WTC11 (cell line): ENCODE results near the gene HIP1R. TPM values are rescaled to one million over a fixed set of nuclear protein-coding genes. Genes with fewer than 3 reads are reported as not detected.
A peak's percentile ranks its signal among the peaks of the same experiment; 100 is the strongest.

Experiments used
- ATAC-seq: fragments of 200-7000 bp; cut with Tn5 transposase; 2 replicates; pipeline ENCODE4 v1.10.0; 2021; ENCODE audit warnings: mild to moderate bottlenecking, moderate library complexity
- CTCF ChIA-PET: fragments of 300-600 bp; sonication (Branson Sonifier 250); formaldehyde crosslinking; loops from one replicate; lab custom pipeline; 2021; ENCODE audit warnings: antibody characterized with exemption; lab: Charles Lee
- POLR2A ChIA-PET: fragments of 350-600 bp; sonication (Branson Sonifier 250); formaldehyde crosslinking; loops from one replicate; lab custom pipeline; 2021; ENCODE audit warnings: antibody characterized with exemption; lab: Charles Lee
- DNase-seq: peaks from one replicate; pipeline ENCODE4 v3.0.0; 2021; ENCODE audit warnings: low spot score
- H3K27ac Mint-ChIP-seq: 2 replicates; pipeline ENCODE4 v1.8.0; 2021; ENCODE audit warnings: mixed read lengths
- H3K27me3 Mint-ChIP-seq: 2 replicates; pipeline ENCODE4 v1.8.0; 2021; ENCODE audit warnings: low read depth, mild to moderate bottlenecking, moderate library complexity, mixed read lengths
- H3K36me3 Mint-ChIP-seq: 2 replicates; pipeline ENCODE4 v1.8.0; 2021; ENCODE audit warnings: mixed read lengths
- H3K4me1 Mint-ChIP-seq: 2 replicates; pipeline ENCODE4 v1.8.0; 2022; ENCODE audit warnings: mixed read lengths
- H3K4me3 Mint-ChIP-seq: 2 replicates; pipeline ENCODE4 v1.8.0; 2021; ENCODE audit warnings: mild to moderate bottlenecking, moderate library complexity, mixed read lengths
- H3K9me3 Mint-ChIP-seq: 2 replicates; pipeline ENCODE4 v1.8.0; 2021; ENCODE audit warnings: mixed read lengths
- CREB1 ChIP-seq: sonication (generic); formaldehyde crosslinking; IDR thresholded peaks from 2 replicates; pipeline ENCODE4 v1.8.0; 2023; ENCODE audit warnings: mild to moderate bottlenecking, missing genetic modification reagents
- KAT7 ChIP-seq: sonication (generic); formaldehyde crosslinking; IDR thresholded peaks from 2 replicates; pipeline ENCODE4 v1.8.1; 2023; ENCODE audit warnings: missing genetic modification reagents, mild to moderate bottlenecking, borderline replicate concordance
- NFYB ChIP-seq: sonication (generic); formaldehyde crosslinking; conservative IDR thresholded peaks from 2 replicates; pipeline ENCODE4 v1.8.0; 2022; ENCODE audit warnings: low read depth, missing genetic modification reagents
- PRDM15 ChIP-seq: sonication (generic); formaldehyde crosslinking; IDR thresholded peaks from 2 replicates; pipeline ENCODE4 v1.8.0; 2022; ENCODE audit warnings: missing genetic modification reagents
- PREB ChIP-seq: sonication (generic); formaldehyde crosslinking; IDR thresholded peaks from 2 replicates; pipeline ENCODE4 v1.8.1; 2022; ENCODE audit warnings: mild to moderate bottlenecking, missing genetic modification reagents, moderate library complexity, borderline replicate concordance
- SMAD3 ChIP-seq: sonication (generic); formaldehyde crosslinking; IDR thresholded peaks from 2 replicates; pipeline ENCODE4 v1.8.0; 2022; ENCODE audit warnings: missing genetic modification reagents, mild to moderate bottlenecking, borderline replicate concordance
- USF2 ChIP-seq: sonication (generic); formaldehyde crosslinking; IDR thresholded peaks from 2 replicates; pipeline ENCODE4 v1.8.1; 2023; ENCODE audit warnings: mild to moderate bottlenecking, missing genetic modification reagents, moderate library complexity
- ZMAT4 ChIP-seq: fragments of 250-450 bp; sonication (Bioruptor Pico); IDR thresholded peaks from 2 replicates; pipeline ENCODE4 v1.9.0; 2021; ENCODE audit warnings: mild to moderate bottlenecking
- ZNF138 ChIP-seq: sonication (generic); formaldehyde crosslinking; conservative IDR thresholded peaks from 2 replicates; pipeline ENCODE4 v1.8.1; 2022; ENCODE audit warnings: mild to moderate bottlenecking, moderate library complexity, missing genetic modification reagents
- ZNF232 ChIP-seq: sonication (generic); formaldehyde crosslinking; IDR thresholded peaks from 2 replicates; pipeline ENCODE4 v1.8.0; 2022; ENCODE audit warnings: mild to moderate bottlenecking, missing genetic modification reagents
- ZNF263 ChIP-seq: sonication (generic); formaldehyde crosslinking; IDR thresholded peaks from 2 replicates; pipeline ENCODE4 v1.8.1; 2022; ENCODE audit warnings: low read depth, mild to moderate bottlenecking, moderate library complexity, missing genetic modification reagents
- ZNF416 ChIP-seq: fragments of 250-450 bp; sonication (Bioruptor Pico); IDR thresholded peaks from 2 replicates; pipeline ENCODE4 v1.9.0; 2021; ENCODE audit warnings: mild to moderate bottlenecking, inconsistent platforms
- ZNF512 ChIP-seq: sonication (generic); formaldehyde crosslinking; IDR thresholded peaks from 2 replicates; pipeline ENCODE4 v1.8.1; 2022; ENCODE audit warnings: missing genetic modification reagents, borderline replicate concordance
- total RNA-seq: library from RNA; stranded (reverse); gene quantifications from 3 replicates; pipeline ENCODE4 v1.2.3, GENCODE V29; 2021
- TF ChIP-seq, protein P1 (sequence below): sonication (generic); formaldehyde crosslinking; IDR thresholded peaks from 2 replicates; pipeline ENCODE4 v1.8.1; 2023; ENCODE audit warnings: mild to moderate bottlenecking, missing genetic modification reagents
- TF ChIP-seq, protein P2 (sequence below): sonication (generic); formaldehyde crosslinking; IDR thresholded peaks from 2 replicates; pipeline ENCODE4 v1.8.1; 2023; ENCODE audit warnings: mild to moderate bottlenecking, missing genetic modification reagents
- TF ChIP-seq, protein P3 (sequence below): fragments of 200-600 bp; IDR thresholded peaks from 2 replicates; pipeline ENCODE4 v1.8.0; 2022; ENCODE audit warnings: antibody characterized with exemption

HIP1R gene
- total RNA-seq, 1 experiment from 2014 or later: 45.2 TPM

- ATAC-seq: no peak
- H3K4me3 Mint-ChIP-seq: no peak overlapping the region
- no peaks in the 10 kb centered on the region for H3K27me3 Mint-ChIP-seq
- TF ChIP-seq, protein P1, sequence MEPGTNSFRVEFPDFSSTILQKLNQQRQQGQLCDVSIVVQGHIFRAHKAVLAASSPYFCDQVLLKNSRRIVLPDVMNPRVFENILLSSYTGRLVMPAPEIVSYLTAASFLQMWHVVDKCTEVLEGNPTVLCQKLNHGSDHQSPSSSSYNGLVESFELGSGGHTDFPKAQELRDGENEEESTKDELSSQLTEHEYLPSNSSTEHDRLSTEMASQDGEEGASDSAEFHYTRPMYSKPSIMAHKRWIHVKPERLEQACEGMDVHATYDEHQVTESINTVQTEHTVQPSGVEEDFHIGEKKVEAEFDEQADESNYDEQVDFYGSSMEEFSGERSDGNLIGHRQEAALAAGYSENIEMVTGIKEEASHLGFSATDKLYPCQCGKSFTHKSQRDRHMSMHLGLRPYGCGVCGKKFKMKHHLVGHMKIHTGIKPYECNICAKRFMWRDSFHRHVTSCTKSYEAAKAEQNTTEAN: no peak
- TF ChIP-seq, protein P2, sequence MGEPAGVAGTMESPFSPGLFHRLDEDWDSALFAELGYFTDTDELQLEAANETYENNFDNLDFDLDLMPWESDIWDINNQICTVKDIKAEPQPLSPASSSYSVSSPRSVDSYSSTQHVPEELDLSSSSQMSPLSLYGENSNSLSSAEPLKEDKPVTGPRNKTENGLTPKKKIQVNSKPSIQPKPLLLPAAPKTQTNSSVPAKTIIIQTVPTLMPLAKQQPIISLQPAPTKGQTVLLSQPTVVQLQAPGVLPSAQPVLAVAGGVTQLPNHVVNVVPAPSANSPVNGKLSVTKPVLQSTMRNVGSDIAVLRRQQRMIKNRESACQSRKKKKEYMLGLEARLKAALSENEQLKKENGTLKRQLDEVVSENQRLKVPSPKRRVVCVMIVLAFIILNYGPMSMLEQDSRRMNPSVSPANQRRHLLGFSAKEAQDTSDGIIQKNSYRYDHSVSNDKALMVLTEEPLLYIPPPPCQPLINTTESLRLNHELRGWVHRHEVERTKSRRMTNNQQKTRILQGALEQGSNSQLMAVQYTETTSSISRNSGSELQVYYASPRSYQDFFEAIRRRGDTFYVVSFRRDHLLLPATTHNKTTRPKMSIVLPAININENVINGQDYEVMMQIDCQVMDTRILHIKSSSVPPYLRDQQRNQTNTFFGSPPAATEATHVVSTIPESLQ: no peak
- TF ChIP-seq ZNF512: no peak
- H3K27ac Mint-ChIP-seq: no peak overlapping the region
- no peaks in the 10 kb centered on the region for H3K9me3 Mint-ChIP-seq
- ChIA-PET CTCF (no interaction called here), POLR2A (no interaction called here)
- no peak for DNase-seq
- H3K36me3 Mint-ChIP-seq: no peaks in the 10 kb centered on the region
- H3K4me1 Mint-ChIP-seq: peaks cover 8% of the 10 kb centered on the region; the same call in 1 of the 2 replicates
These were observed 13.5 kb downstream of the HIP1R start for GRCh38 chr12:122848471-122849351.

- 0 out of 2 replicates have a peak overlapping the region, but pooled peaks have one; percentile 23 for H3K27ac Mint-ChIP-seq
- H3K36me3 Mint-ChIP-seq: no peaks in the 10 kb centered on the region
- TF ChIP-seq ZNF416 (CRISPR knock-in tag): no peak
- no peak for TF ChIP-seq KAT7
- TF ChIP-seq NFYB (CRISPR knock-in tag): no peak
- TF ChIP-seq, protein P1: no peak
- no peak for TF ChIP-seq PRDM15 (CRISPR knock-in tag)
- TF ChIP-seq USF2 (CRISPR knock-in tag): no peak
- TF ChIP-seq ZNF263 (CRISPR knock-in tag): no peak
- no peak for TF ChIP-seq CREB1
- no peak for TF ChIP-seq PREB
- no peak for TF ChIP-seq ZMAT4 (CRISPR knock-in tag)
- TF ChIP-seq ZNF232 (CRISPR knock-in tag): no peak
- no peak for TF ChIP-seq SMAD3
- TF ChIP-seq ZNF138 (CRISPR knock-in tag): no peak
- TF ChIP-seq, protein P3, sequence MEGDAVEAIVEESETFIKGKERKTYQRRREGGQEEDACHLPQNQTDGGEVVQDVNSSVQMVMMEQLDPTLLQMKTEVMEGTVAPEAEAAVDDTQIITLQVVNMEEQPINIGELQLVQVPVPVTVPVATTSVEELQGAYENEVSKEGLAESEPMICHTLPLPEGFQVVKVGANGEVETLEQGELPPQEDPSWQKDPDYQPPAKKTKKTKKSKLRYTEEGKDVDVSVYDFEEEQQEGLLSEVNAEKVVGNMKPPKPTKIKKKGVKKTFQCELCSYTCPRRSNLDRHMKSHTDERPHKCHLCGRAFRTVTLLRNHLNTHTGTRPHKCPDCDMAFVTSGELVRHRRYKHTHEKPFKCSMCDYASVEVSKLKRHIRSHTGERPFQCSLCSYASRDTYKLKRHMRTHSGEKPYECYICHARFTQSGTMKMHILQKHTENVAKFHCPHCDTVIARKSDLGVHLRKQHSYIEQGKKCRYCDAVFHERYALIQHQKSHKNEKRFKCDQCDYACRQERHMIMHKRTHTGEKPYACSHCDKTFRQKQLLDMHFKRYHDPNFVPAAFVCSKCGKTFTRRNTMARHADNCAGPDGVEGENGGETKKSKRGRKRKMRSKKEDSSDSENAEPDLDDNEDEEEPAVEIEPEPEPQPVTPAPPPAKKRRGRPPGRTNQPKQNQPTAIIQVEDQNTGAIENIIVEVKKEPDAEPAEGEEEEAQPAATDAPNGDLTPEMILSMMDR: no peak
These were observed 14.2 kb downstream of the HIP1R start for GRCh38 chr12:122849352-122850047.

More at GRCh38 chr12:122849352-122850047, 14.2 kb downstream of the HIP1R start:
- DNase-seq (no peak), ATAC-seq (no peak)
- CTCF ChIA-PET: interaction anchor here (0.6 kb wide), 1 partner anchor 58 kb away, joined by 3 read pairs; no protein-coding TSS in a partner anchor
- POLR2A ChIA-PET: no interaction called here
- H3K9me3 Mint-ChIP-seq: no peaks in the 10 kb centered on the region
- H3K4me3 Mint-ChIP-seq: no peak overlapping the region
- no peaks in the 10 kb centered on the region for H3K27me3 Mint-ChIP-seq
- peaks cover 8% of the 10 kb centered on the region; the same call in 1 of the 2 replicates for H3K4me1 Mint-ChIP-seq
